NCI-H2227 (cell line): ENCODE measurements around the gene USP34.

ENCODE experiments used
- DNase-seq: peaks from one replicate; lab custom pipeline; 2025; ENCODE audit not compliant: unreplicated experiment; lab: John Stamatoyannopoulos, UW

USP34 gene

DNA sequence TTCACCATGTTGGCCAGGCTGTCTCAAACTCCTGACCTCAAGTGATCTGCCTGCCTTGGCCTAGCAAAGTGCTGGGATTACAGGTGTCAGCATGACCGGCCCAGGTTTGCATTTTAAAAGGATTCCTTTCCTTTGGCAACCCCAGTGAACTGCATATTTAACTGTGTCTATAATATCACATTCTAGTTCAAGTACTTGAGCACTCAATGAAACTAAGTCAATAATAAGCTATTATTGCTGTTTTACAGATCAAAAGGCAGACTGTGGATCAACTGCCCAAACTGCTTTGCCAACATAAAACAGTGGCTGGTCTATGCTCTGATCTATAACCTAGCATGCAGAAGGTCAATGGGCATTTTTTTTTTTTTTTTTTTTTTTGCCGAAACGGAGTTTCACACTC, 144.5 kb downstream of the USP34 start:
- no peak for DNase-seq

DNA sequence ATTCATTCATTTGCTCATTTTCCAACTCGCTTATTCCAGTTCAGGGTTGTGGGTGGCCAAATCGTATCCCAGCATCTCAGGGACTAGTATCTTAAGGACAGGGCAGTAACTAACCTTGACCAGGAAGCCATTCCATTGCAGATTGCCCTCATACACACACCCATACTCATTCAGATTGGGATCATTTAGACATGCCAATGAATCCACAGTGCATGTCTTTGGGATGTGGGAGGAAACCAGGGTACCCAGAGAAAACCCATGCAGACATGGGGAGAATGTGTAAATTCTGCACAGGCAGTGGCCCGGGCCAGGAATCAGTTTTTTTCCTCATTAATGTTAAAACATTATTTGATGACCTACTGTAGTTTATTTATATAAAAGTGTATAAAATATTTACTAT, 150.7 kb downstream of the USP34 start:
- no peak for DNase-seq

GRCh38 chr2:61318553-61318952, 152.3 kb downstream of the USP34 start:
- no peak for DNase-seq

- no peak for DNase-seq
Observed at GRCh38 chr2:61295981-61296380, 174.9 kb downstream of the USP34 start.

GRCh38 chr2:61291851-61292575, 178.9 kb downstream of the USP34 start:
- DNase-seq: no peak

GRCh38 chr2:61288070-61288841, 182.6 kb downstream of the USP34 start:
- DNase-seq: no peak

- no peak for DNase-seq
Observed at GRCh38 chr2:61287254-61287653, 183.6 kb downstream of the USP34 start.

- DNase-seq: no peak
Observed at GRCh38 chr2:61283443-61284160, 187.3 kb downstream of the USP34 start.

DNA sequence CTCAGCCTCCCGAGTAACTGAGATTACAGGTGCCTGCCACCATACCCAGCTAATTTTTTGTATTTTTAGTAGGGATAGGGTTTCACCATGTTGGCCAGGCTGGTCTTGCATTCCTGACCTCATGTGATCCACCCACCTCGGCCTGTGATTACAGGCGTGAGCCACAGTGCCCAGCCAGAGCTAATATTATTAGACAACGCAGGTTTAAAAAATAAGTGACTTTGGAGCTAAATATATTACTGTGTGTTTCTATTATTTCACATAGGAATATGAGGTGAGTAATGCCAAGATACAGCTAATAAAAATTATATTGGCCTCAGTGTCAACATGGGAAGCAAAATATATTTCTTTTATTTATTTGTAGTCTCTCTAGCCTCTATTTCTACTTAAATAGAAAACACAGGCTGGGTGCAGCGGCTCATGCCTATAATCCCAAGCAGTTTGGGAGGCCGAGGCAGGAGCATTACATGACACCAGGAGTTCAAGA, 188.7 kb downstream of the USP34 start:
- DNase-seq: no peak

GRCh38 chr2:61281321-61281720, 189.6 kb downstream of the USP34 start:
- DNase-seq: no peak

DNA sequence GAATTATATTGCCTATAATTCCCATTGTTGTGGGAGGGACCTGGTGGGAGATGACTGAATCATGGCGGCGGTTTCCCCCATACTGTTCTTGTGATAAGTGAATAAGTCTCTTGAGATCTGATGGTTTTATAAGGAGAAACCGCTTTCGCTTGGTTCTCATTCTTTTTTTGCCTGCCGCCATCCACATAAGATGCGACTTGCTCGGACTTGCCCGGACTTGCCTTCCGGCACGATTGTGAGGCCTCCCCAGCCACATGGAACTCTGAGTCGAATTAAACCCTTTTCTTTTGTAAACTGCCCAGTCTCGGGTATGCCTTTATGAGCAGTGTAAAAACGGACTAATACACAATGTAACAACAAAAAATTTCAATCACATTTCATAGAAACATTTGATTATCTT, 193.1 kb downstream of the USP34 start:
- DNase-seq: no peak

GRCh38 chr2:61275575-61276184, 195.2 kb downstream of the USP34 start:
- no peak for DNase-seq

DNA sequence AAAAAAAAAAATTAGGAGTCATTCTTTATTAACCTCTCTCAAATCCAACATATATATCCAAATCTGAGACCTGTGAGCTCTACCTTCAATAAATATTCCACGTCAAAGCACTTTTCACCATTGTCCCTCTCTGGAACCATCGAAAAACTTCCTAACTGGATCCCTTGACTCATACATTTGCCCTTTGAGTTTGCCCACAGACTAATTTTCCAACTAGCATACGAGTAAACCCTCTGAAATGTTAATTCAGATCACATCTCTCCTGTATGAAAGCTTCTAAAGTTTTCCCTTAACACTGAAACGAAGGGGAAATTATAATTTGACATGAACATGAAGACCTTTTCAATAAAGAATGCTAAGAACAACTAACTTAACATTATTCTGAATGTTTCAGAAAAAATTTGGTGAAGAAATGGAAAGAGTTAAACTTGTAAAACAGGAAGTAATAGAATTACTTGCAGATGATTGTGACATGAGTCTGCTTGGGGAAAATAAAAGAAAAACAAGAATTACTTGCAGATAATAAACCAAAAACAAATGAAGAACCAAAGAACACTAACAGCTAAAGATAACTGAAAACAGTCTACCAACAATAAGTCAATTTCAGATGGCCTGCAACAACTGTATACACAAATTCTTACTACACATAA, 198.3 kb downstream of the USP34 start:
- DNase-seq: no peak

- DNase-seq: no peak
Observed at GRCh38 chr2:61268249-61268648, 202.6 kb downstream of the USP34 start.

- DNase-seq: no peak
Observed at GRCh38 chr2:61266632-61267505, 204.0 kb downstream of the USP34 start.

DNA sequence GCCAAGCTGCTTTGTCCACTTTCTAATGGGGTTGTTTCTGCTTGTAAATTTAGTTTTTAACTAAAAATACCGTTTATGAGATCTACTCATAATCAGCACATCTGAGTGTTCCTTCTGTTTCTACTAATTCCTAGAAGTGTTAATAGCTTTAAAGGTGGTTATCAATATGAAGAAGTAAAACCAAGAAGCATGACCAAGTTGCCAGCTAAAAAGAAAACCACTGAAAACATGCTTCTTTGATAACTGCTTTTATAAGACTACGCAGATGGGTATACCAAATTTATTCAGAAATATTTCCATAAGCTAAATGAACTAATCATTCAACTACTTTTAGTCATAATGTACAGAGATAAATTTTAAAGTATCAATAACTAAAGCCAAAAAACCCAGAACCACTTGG, 207.1 kb downstream of the USP34 start:
- DNase-seq: no peak

- DNase-seq: no peak
Observed at GRCh38 chr2:61262699-61263098, 208.2 kb downstream of the USP34 start.

DNA sequence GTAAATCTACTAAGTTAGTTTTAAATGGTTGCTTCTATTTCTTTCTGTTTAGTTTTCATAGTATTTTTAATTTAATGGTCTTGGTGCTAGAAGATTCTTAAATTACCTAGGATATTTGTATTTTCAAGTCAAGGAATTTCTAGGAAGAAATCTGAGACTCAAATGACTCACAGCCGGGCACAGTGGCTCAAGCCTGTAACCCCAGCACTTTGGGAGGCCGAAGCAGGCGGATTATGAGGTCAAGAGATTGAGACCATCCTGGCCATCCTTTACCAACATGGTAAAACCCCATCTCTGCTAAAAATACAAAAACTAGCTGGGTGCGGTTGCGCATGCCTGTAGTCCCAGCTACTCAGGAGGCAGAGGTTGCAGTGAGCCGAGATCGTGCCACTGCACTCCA, 213.4 kb downstream of the USP34 start:
- DNase-seq: no peak

- DNase-seq: no peak
Observed at GRCh38 chr2:61255580-61256437, 215.1 kb downstream of the USP34 start.
